ENCODE results near the gene KLHL42.

DNA sequence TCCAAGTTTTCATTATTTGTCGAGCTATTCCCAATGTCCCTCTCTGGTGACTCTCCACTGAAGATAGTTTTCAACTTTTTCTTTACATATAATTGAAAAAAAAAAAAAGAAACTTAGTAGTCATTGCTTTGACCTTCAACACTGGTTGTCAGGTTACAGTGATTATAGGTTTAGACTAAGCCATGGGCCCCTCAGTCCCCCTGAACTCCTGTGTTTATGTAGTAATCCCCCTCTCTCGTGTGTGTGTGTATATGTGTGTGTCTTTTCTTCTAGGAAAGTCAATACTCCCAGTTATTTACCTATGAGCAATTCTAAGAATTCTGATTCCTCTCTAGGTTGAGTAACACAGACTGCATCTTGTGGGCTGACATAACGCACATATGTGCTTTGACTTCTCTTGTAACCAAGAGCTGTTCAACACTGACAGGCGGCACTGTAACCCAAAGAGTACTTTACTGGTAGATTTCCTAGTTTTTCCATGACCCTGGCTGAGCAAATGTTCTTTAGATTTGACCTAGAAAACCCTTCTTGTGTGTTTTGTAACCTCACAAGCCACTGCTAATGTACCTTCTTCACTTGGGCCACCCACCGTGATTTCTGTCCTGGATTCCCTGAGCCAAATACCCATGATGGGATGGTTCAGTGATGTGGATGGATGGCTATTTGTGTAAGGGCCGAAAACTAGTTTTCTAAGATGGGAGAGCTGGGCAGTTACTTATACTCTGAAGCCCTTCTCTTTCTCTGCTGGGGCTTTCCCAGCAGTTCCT is 15.0 kb downstream of the KLHL42 start:
- TF ChIP-seq TCF12 (IDR thresholded peaks at IDR 0.05; ENCODE audit: low read depth) (no peak), RAD21 (IDR thresholded peaks at IDR 0.05; ENCODE audit: low read depth) (no peak), EP300 (IDR thresholded peaks at IDR 0.05; ENCODE audit: borderline replicate concordance) (no peak), YY1 (IDR thresholded peaks at IDR 0.05; ENCODE audit: low read depth) (no peak), TAF1 (IDR thresholded peaks at IDR 0.05; ENCODE audit: low read depth) (no peak), ZBTB7A (IDR thresholded peaks at IDR 0.05; ENCODE audit: low read depth) (no peak), CREB1 (IDR thresholded peaks at IDR 0.05; ENCODE audit: low read depth) (no peak), TEAD4 (IDR thresholded peaks at IDR 0.05) (no peak), EGR1 (IDR thresholded peaks at IDR 0.05) (no peak)
- TF ChIP-seq, protein P1, sequence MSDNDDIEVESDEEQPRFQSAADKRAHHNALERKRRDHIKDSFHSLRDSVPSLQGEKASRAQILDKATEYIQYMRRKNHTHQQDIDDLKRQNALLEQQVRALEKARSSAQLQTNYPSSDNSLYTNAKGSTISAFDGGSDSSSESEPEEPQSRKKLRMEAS (IDR thresholded peaks at IDR 0.05) = no peak
- TF ChIP-seq, protein P2, sequence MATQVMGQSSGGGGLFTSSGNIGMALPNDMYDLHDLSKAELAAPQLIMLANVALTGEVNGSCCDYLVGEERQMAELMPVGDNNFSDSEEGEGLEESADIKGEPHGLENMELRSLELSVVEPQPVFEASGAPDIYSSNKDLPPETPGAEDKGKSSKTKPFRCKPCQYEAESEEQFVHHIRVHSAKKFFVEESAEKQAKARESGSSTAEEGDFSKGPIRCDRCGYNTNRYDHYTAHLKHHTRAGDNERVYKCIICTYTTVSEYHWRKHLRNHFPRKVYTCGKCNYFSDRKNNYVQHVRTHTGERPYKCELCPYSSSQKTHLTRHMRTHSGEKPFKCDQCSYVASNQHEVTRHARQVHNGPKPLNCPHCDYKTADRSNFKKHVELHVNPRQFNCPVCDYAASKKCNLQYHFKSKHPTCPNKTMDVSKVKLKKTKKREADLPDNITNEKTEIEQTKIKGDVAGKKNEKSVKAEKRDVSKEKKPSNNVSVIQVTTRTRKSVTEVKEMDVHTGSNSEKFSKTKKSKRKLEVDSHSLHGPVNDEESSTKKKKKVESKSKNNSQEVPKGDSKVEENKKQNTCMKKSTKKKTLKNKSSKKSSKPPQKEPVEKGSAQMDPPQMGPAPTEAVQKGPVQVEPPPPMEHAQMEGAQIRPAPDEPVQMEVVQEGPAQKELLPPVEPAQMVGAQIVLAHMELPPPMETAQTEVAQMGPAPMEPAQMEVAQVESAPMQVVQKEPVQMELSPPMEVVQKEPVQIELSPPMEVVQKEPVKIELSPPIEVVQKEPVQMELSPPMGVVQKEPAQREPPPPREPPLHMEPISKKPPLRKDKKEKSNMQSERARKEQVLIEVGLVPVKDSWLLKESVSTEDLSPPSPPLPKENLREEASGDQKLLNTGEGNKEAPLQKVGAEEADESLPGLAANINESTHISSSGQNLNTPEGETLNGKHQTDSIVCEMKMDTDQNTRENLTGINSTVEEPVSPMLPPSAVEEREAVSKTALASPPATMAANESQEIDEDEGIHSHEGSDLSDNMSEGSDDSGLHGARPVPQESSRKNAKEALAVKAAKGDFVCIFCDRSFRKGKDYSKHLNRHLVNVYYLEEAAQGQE (IDR thresholded peaks at IDR 0.05; ENCODE audit: low read depth) = no peak
- TF ChIP-seq, protein P3, sequence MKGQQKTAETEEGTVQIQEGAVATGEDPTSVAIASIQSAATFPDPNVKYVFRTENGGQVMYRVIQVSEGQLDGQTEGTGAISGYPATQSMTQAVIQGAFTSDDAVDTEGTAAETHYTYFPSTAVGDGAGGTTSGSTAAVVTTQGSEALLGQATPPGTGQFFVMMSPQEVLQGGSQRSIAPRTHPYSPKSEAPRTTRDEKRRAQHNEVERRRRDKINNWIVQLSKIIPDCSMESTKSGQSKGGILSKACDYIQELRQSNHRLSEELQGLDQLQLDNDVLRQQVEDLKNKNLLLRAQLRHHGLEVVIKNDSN (IDR thresholded peaks at IDR 0.05) = no peak

Measured in Ishikawa (cell line).